Tibial artery (tissue), 4 donors: Measurements from ENCODE around the gene GJC2.

Source experiments
- DNase-seq, 2 donors: peaks; one replicate each; pipeline ENCODE4 v3.0.0-alpha.2; 2019
- H3K27ac ChIP-seq, 2 donors: fragments of 200-600 bp; sonication (generic) in 1 of 2; 1 replicate in 1 of 2; 2 replicates in 1 of 2; pipeline ENCODE4 v1.5.1; 2018 to 2019; ENCODE audit warnings: mild to moderate bottlenecking in 1 of 2
- H3K27me3 ChIP-seq, 2 donors: fragments of 200-600 bp; sonication (generic) in 1 of 2; one replicate each; pipeline versions ENCODE4 v1.5.1 to v1.6.0; 2016 to 2019
- H3K36me3 ChIP-seq, 3 donors: fragments of 200-600 bp; sonication (generic) in 2 of 3; one replicate each; pipeline ENCODE4 v1.5.1; 2016 to 2019; ENCODE audit warnings: mild to moderate bottlenecking in 2 of 3
- H3K4me1 ChIP-seq, 4 donors: fragments of 200-600 bp; sonication (generic) in 2 of 4; 1 replicate in 3 of 4; 2 replicates in 1 of 4; pipeline ENCODE4 v1.5.1; 2016 to 2019
- H3K4me3 ChIP-seq, 2 donors: fragments of 200-600 bp; sonication (generic) in 1 of 2; 1 replicate in 1 of 2; 2 replicates in 1 of 2; pipeline ENCODE4 v1.5.1; 2018 to 2019; ENCODE audit warnings: mild to moderate bottlenecking in 2 of 2
- H3K9me3 ChIP-seq, 3 donors: fragments of 200-600 bp; sonication (generic) in 1 of 3; one replicate each; pipeline ENCODE4 v1.5.1; 2016 to 2019
- CTCF ChIP-seq, 2 experiments: fragments of 200-600 bp in 1 of 2; fragments of 450-650 bp in 1 of 2; IDR thresholded peaks; one replicate each; pipeline ENCODE4 v1.5.1; 2017 to 2019; ENCODE audit warnings: antibody characterized with exemption in 2 of 2, mild to moderate bottlenecking in 1 of 2, moderate library complexity in 1 of 2
- intact Hi-C: fragments of 100-400 bp; cut with DNase I; formaldehyde crosslinking; loops from one replicate; pipeline ENCODE4 v1.15.0; 2023; ENCODE audit warnings: low total_unique reads

GJC2 gene

GRCh38 chr1:228158151-228159007, 8.6 kb downstream of the GJC2 start:
- DNase-seq = no peak
- Histone ChIP-seq H3K9me3 (no peaks in the 10 kb centered on the region), H3K4me3 (no peak overlapping the region), H3K4me1 (peaks cover 0 to 11% (median 2%) of the 10 kb centered on the region in 4 donors), H3K36me3 (no peaks in the 10 kb centered on the region), H3K27me3 (peaks cover 0 to 60% of the 10 kb centered on the region in 2 donors), H3K27ac (no peak overlapping the region)
- TF ChIP-seq CTCF (IDR thresholded peaks at IDR 0.05) = no peak
- intact Hi-C loops = no loop called here

- TF ChIP-seq CTCF (IDR thresholded peaks at IDR 0.05) = no peak
- Histone ChIP-seq H3K36me3 (no peaks in the 10 kb centered on the region), H3K4me1 (peaks cover 0 to 11% (median 2%) of the 10 kb centered on the region in 4 donors), H3K27ac (no peak overlapping the region), H3K4me3 (no peak overlapping the region), H3K9me3 (no peaks in the 10 kb centered on the region), H3K27me3 (peaks cover 0 to 60% of the 10 kb centered on the region in 2 donors)
- DNase-seq = no peak
- intact Hi-C loops = no loop called here
Observed at GRCh38 chr1:228159008-228159665, 9.4 kb downstream of the GJC2 start.

GRCh38 chr1:228160201-228160761, 10.6 kb downstream of the GJC2 start:
- TF ChIP-seq CTCF (IDR thresholded peaks at IDR 0.05) = no peak
- H3K4me1 ChIP-seq = peaks cover 0 to 17% (median 7%) of the 10 kb centered on the region in 4 donors
- intact Hi-C loops = loop anchor here (10.0 kb wide), 2 partner anchors 55 to 425 kb away; partner anchors contain the start of genes C1orf35, JMJD4, MRPL55 and SNAP47
- H3K27ac ChIP-seq = no peak overlapping the region
- peaks cover 0 to 60% of the 10 kb centered on the region in 2 donors for H3K27me3 ChIP-seq
- H3K36me3 ChIP-seq = no peaks in the 10 kb centered on the region
- H3K4me3 ChIP-seq = no peak overlapping the region
- no peaks in the 10 kb centered on the region for H3K9me3 ChIP-seq
- no peak for DNase-seq

GRCh38 chr1:228161362-228161761, 11.6 kb downstream of the GJC2 start:
- no peak overlapping the region for H3K4me3 ChIP-seq
- no peak overlapping the region for H3K27ac ChIP-seq
- no peak for TF ChIP-seq CTCF (IDR thresholded peaks at IDR 0.05)
- no peak for DNase-seq
- intact Hi-C loops = loop anchor here (10.0 kb wide), 2 partner anchors 57 to 427 kb away; partner anchors contain the start of genes C1orf35, JMJD4, MRPL55 and SNAP47
- no peaks in the 10 kb centered on the region for H3K36me3 ChIP-seq
- H3K9me3 ChIP-seq = no peaks in the 10 kb centered on the region
- peaks cover 0 to 19% (median 8%) of the 10 kb centered on the region in 4 donors for H3K4me1 ChIP-seq
- H3K27me3 ChIP-seq = peaks cover 0 to 59% of the 10 kb centered on the region in 2 donors

GRCh38 chr1:228161866-228162265, 12.1 kb downstream of the GJC2 start:
- TF ChIP-seq CTCF (IDR thresholded peaks at IDR 0.05) = no peak
- no peaks in the 10 kb centered on the region for H3K9me3 ChIP-seq
- peaks cover 0 to 54% of the 10 kb centered on the region in 2 donors for H3K27me3 ChIP-seq
- no peak for DNase-seq
- peaks cover 0 to 24% (median 13%) of the 10 kb centered on the region in 4 donors for H3K4me1 ChIP-seq
- H3K27ac ChIP-seq = no peak overlapping the region
- no peaks in the 10 kb centered on the region for H3K36me3 ChIP-seq
- H3K4me3 ChIP-seq = no peak overlapping the region
- intact Hi-C loops = loop anchor here (10.0 kb wide), 2 partner anchors 57 to 427 kb away; partner anchors contain the start of genes C1orf35, JMJD4, MRPL55 and SNAP47
